ENCODE data around the gene PRKAR1B. TPM values are rescaled to one million over a fixed set of nuclear protein-coding genes. Genes with fewer than 3 reads are reported as not detected.
A peak's percentile ranks its signal among the peaks of the same experiment; 100 is the strongest.

PRKAR1B gene
- total RNA-seq, 2 donors from 2014 or later, result 33.5 to 43.2 TPM

DNA sequence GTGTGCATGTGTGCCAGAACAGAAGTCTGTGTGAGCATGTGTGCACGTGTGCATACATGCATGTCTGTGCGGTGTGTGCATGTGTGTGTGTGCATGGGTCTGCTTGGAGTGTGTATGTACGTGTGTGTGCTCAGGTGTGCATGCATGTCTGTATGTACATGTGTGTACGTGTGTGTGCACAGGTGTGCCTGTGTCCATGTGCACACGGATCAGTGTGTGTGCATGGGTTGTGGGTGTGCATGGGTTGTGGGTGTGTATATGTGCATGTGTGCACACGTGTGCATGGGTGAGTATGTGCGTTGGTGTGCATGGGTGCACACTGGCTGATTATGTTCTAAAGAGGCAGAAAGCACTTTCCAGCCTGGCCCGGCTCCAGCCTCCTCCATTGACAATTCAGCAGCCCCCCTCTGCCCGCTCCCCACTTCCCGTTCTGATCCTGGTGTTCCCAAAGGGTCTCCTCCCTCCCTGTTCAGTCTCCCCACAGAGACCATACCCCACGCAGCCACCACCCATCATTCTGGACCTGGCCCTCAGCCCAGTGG lies 163.4 kb downstream of the PRKAR1B start:
- Histone ChIP-seq H3K36me3 (ENCODE audit: control insufficient read depth, insufficient read depth, low read length) (no peaks in the 10 kb centered on the region), H3K4me3 (ENCODE audit: low read length) (no peak overlapping the region), H3K4me1 (ENCODE audit: control insufficient read depth, insufficient read depth, low read length) (no peaks in the 10 kb centered on the region), H3K27ac (ENCODE audit: low read depth, low read length) (no peak overlapping the region), H3K27me3 (ENCODE audit: control insufficient read depth, insufficient read depth, low read length, poor library complexity, severe bottlenecking) (no peaks in the 10 kb centered on the region), H3K9ac (ENCODE audit: extremely low read depth, low read length, poor library complexity, severe bottlenecking) (no peak overlapping the region), H3K9me3 (ENCODE audit: control insufficient read depth, low read length) (no peaks in the 10 kb centered on the region)
- DNase-seq, result no peak
- Mint-ChIP-seq H3K27me3 (ENCODE audit: insufficient read depth) (no peaks in the 10 kb centered on the region), H3K9me3 (no peaks in the 10 kb centered on the region), H3K27ac (no peak overlapping the region), H3K36me3 (ENCODE audit: low read depth) (no peaks in the 10 kb centered on the region), H3K4me3 (no peak overlapping the region), H3K4me1 (no peaks in the 10 kb centered on the region)
- WGBS, 2 experiments (ENCODE audit: insufficient coverage in 1 of 2, insufficient read length in 1 of 2), result 91 to 92% methylated on average over 6 to 11 of the region's 11 CpGs
- TF ChIP-seq, protein P1, sequence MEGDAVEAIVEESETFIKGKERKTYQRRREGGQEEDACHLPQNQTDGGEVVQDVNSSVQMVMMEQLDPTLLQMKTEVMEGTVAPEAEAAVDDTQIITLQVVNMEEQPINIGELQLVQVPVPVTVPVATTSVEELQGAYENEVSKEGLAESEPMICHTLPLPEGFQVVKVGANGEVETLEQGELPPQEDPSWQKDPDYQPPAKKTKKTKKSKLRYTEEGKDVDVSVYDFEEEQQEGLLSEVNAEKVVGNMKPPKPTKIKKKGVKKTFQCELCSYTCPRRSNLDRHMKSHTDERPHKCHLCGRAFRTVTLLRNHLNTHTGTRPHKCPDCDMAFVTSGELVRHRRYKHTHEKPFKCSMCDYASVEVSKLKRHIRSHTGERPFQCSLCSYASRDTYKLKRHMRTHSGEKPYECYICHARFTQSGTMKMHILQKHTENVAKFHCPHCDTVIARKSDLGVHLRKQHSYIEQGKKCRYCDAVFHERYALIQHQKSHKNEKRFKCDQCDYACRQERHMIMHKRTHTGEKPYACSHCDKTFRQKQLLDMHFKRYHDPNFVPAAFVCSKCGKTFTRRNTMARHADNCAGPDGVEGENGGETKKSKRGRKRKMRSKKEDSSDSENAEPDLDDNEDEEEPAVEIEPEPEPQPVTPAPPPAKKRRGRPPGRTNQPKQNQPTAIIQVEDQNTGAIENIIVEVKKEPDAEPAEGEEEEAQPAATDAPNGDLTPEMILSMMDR (conservative IDR thresholded peaks at IDR 0.05), result no peak

DNA sequence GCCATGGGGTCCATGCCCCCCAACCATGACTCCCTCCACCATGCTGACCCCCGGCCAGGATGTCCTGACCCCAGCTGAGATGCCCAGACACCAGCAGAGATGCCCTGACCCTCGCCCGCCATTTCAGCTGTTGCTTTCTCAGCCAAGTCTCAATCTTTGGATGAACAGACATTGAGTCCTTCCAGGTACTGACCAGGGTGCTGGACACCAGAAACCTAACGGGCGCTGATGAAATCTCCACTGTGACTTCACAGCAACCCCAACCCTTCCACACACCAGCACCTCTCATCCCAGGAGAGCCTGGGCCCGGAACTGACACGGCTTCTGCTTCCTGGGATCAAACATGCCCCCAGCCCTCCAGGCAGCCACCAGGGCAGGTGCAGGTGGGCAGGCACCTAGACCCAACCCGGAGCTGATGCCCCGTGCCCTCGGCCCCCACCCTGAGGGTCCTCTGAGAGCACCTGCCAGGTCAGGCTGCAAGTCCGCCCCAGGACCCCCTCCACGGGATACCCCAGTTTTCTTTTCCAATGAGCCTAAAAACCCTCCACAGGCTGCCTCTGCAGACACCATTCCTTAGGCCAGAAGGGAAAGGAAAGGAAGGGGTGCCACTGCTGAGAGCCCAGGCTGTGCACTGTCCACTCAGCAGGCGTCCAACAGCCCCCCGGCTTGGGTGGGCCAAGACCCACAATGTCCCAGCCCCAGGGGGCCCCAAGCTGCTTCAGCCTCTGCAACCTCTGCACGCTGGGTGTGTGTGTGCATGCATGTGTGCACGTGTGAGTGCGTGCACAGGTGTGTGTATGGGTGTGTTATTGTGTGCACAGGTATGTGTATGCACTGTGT lies 164.1 kb downstream of the PRKAR1B start:
- no peak overlapping the region for H3K27ac ChIP-seq (ENCODE audit: low read depth, low read length)
- H3K4me1 Mint-ChIP-seq, result no peaks in the 10 kb centered on the region
- H3K27me3 ChIP-seq (ENCODE audit: control insufficient read depth, insufficient read depth, low read length, poor library complexity, severe bottlenecking), result no peaks in the 10 kb centered on the region
- DNase-seq, result no peak
- H3K4me3 ChIP-seq (ENCODE audit: low read length), result no peak overlapping the region
- no peaks in the 10 kb centered on the region for H3K36me3 ChIP-seq (ENCODE audit: control insufficient read depth, insufficient read depth, low read length)
- H3K9ac ChIP-seq (ENCODE audit: extremely low read depth, low read length, poor library complexity, severe bottlenecking), result no peak overlapping the region
- H3K27ac Mint-ChIP-seq, result peak overlapping the region; percentile 31
- H3K4me3 Mint-ChIP-seq, result no peak overlapping the region
- no peaks in the 10 kb centered on the region for H3K9me3 ChIP-seq (ENCODE audit: control insufficient read depth, low read length)
- no peaks in the 10 kb centered on the region for H3K36me3 Mint-ChIP-seq (ENCODE audit: low read depth)
- no peaks in the 10 kb centered on the region for H3K4me1 ChIP-seq (ENCODE audit: control insufficient read depth, insufficient read depth, low read length)
- WGBS, 2 experiments (ENCODE audit: insufficient coverage in 1 of 2, insufficient read length in 1 of 2), result 90 to 92% methylated on average over 7 to 17 of the region's 17 CpGs
- H3K9me3 Mint-ChIP-seq, result no peaks in the 10 kb centered on the region
- no peaks in the 10 kb centered on the region for H3K27me3 Mint-ChIP-seq (ENCODE audit: insufficient read depth)
- TF ChIP-seq, protein P1 (conservative IDR thresholded peaks at IDR 0.05), result no peak

DNA sequence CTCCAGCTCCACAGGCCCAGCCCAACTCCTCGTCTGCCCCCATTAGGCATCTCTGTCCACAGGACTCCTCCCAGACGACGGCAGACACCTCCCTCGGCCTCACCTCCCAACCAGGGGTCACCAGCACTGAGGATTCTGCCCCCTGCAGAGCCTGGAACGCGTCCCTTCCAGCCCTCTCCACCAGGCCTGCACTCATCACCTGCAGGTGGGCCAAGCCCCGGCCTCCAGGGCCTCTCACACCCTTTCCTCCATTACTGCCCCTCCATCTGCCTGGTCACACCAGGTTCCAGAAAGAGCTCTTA lies 164.8 kb downstream of the PRKAR1B start:
- Histone ChIP-seq H3K4me3 (ENCODE audit: low read length) (no peak overlapping the region), H3K27ac (ENCODE audit: low read depth, low read length) (no peak overlapping the region), H3K27me3 (ENCODE audit: control insufficient read depth, insufficient read depth, low read length, poor library complexity, severe bottlenecking) (no peaks in the 10 kb centered on the region), H3K9ac (ENCODE audit: extremely low read depth, low read length, poor library complexity, severe bottlenecking) (no peak overlapping the region), H3K9me3 (ENCODE audit: control insufficient read depth, low read length) (no peaks in the 10 kb centered on the region), H3K4me1 (ENCODE audit: control insufficient read depth, insufficient read depth, low read length) (no peaks in the 10 kb centered on the region), H3K36me3 (ENCODE audit: control insufficient read depth, insufficient read depth, low read length) (no peaks in the 10 kb centered on the region)
- TF ChIP-seq, protein P1 (conservative IDR thresholded peaks at IDR 0.05), result no peak
- Mint-ChIP-seq H3K4me1 (no peaks in the 10 kb centered on the region), H3K27ac (no peak overlapping the region), H3K9me3 (no peaks in the 10 kb centered on the region), H3K36me3 (ENCODE audit: low read depth) (no peaks in the 10 kb centered on the region), H3K27me3 (ENCODE audit: insufficient read depth) (no peaks in the 10 kb centered on the region), H3K4me3 (no peak overlapping the region)
- no peak for DNase-seq
- WGBS, 2 experiments (ENCODE audit: insufficient coverage in 1 of 2, insufficient read length in 1 of 2), result 75 to 77% methylated on average over 5 to 7 of the region's 7 CpGs

All from endodermal cell (in vitro differentiated cells).